Measurements from ENCODE around the gene CPEB4. TPM values are rescaled to one million over a fixed set of nuclear protein-coding genes. Genes with fewer than 3 reads are reported as not detected.

Gene CPEB4
- total RNA-seq, 2 experiments from 2014 or later, result 18.3 to 19.2 TPM

- Histone ChIP-seq H3K4me1 (ENCODE audit: insufficient read depth, low read length) (no peaks in the 10 kb centered on the region), H3K9me3 (ENCODE audit: control insufficient read depth in 1 of 2, insufficient read depth in 1 of 2, low read length in 2 of 2) (no peaks in the 10 kb centered on the region)
Measured at GRCh38 chr5:173945160-173945559, 57.0 kb downstream of the CPEB4 start.

GRCh38 chr5:173946323-173946722, 58.2 kb downstream of the CPEB4 start:
- no peaks in the 10 kb centered on the region for H3K27me3 ChIP-seq (ENCODE audit: control insufficient read depth in 1 of 2, insufficient read depth in 2 of 2, low read length in 2 of 2)
- no peak overlapping the region for H3K27ac ChIP-seq (ENCODE audit: low read depth in 1 of 2, low read length in 2 of 2)
- H3K27me3 Mint-ChIP-seq, result no peaks in the 10 kb centered on the region
- no peaks in the 10 kb centered on the region for H3K9me3 Mint-ChIP-seq
- no peak overlapping the region for H3K4me3 Mint-ChIP-seq
- no peak for DNase-seq
- no peaks in the 10 kb centered on the region for H3K9me3 ChIP-seq (ENCODE audit: control insufficient read depth in 1 of 2, insufficient read depth in 1 of 2, low read length in 2 of 2)
- intact Hi-C loops (cut with DNase I, micrococcal nuclease), result no loop called here
- ATAC-seq (ENCODE audit: poor library complexity), result no peak
- no peaks in the 10 kb centered on the region for H3K4me1 ChIP-seq (ENCODE audit: insufficient read depth, low read length)
- ChIA-PET POLR2A (no interaction called here), CTCF (no interaction called here)
- H3K27ac Mint-ChIP-seq, result no peak overlapping the region
- H3K4me3 ChIP-seq (ENCODE audit: low read length), result no peak overlapping the region
- H3K4me1 Mint-ChIP-seq (ENCODE audit: low read depth), result no peaks in the 10 kb centered on the region
- peaks cover 72% of the 10 kb centered on the region for H3K36me3 Mint-ChIP-seq (ENCODE audit: low read depth)
- no peak for TF ChIP-seq CTCF (IDR thresholded peaks at IDR 0.05)
- H3K36me3 ChIP-seq (ENCODE audit: insufficient read depth, low read length), result peaks cover 51% of the 10 kb centered on the region

More at GRCh38 chr5:173945160-173945559, 57.0 kb downstream of the CPEB4 start:
- ChIA-PET POLR2A (no interaction called here), CTCF (no interaction called here)
- Histone ChIP-seq H3K36me3 (ENCODE audit: insufficient read depth, low read length) (peaks cover 41% of the 10 kb centered on the region), H3K27ac (ENCODE audit: low read depth in 1 of 2, low read length in 2 of 2) (no peak overlapping the region), H3K4me3 (ENCODE audit: low read length) (no peak overlapping the region), H3K27me3 (ENCODE audit: control insufficient read depth in 1 of 2, insufficient read depth in 2 of 2, low read length in 2 of 2) (no peaks in the 10 kb centered on the region)
- no peak overlapping the region for H3K4me3 Mint-ChIP-seq
- no peak for ATAC-seq (ENCODE audit: poor library complexity)
- intact Hi-C loops (cut with DNase I, micrococcal nuclease), result no loop called here
- H3K36me3 Mint-ChIP-seq (ENCODE audit: low read depth), result peaks cover 62% of the 10 kb centered on the region
- no peak for DNase-seq
- no peaks in the 10 kb centered on the region for H3K9me3 Mint-ChIP-seq
- no peaks in the 10 kb centered on the region for H3K4me1 Mint-ChIP-seq (ENCODE audit: low read depth)
- H3K27me3 Mint-ChIP-seq, result no peaks in the 10 kb centered on the region
- no peak for TF ChIP-seq CTCF (IDR thresholded peaks at IDR 0.05)
- no peak overlapping the region for H3K27ac Mint-ChIP-seq

GRCh38 chr5:173950829-173951228, 62.7 kb downstream of the CPEB4 start:
- CTCF ChIA-PET, result no interaction called here
- no peak for TF ChIP-seq CTCF (IDR thresholded peaks at IDR 0.05)
- Histone ChIP-seq H3K4me1 (ENCODE audit: insufficient read depth, low read length) (no peaks in the 10 kb centered on the region), H3K36me3 (ENCODE audit: insufficient read depth, low read length) (peaks cover 84% of the 10 kb centered on the region), H3K27ac (ENCODE audit: low read depth in 1 of 2, low read length in 2 of 2) (no peak overlapping the region), H3K4me3 (ENCODE audit: low read length) (no peak overlapping the region), H3K9me3 (ENCODE audit: control insufficient read depth in 1 of 2, insufficient read depth in 1 of 2, low read length in 2 of 2) (no peaks in the 10 kb centered on the region), H3K27me3 (ENCODE audit: control insufficient read depth in 1 of 2, insufficient read depth in 2 of 2, low read length in 2 of 2) (no peaks in the 10 kb centered on the region)
- POLR2A ChIA-PET, result no interaction called here
- Mint-ChIP-seq H3K4me3 (no peak overlapping the region), H3K9me3 (no peaks in the 10 kb centered on the region), H3K27ac (no peak overlapping the region), H3K36me3 (ENCODE audit: low read depth) (peaks cover 92% of the 10 kb centered on the region), H3K27me3 (no peaks in the 10 kb centered on the region), H3K4me1 (ENCODE audit: low read depth) (no peaks in the 10 kb centered on the region)
- DNase-seq (no peak), ATAC-seq (ENCODE audit: poor library complexity) (no peak)
- intact Hi-C loops (cut with DNase I, micrococcal nuclease), result no loop called here
